GM18511 (cell line): ENCODE results near the gene RRP12.
"Not testable (repeated sequence)": the region's sequence is repeated elsewhere in the genome, so short reads cannot be mapped to it uniquely, and the experiment has no call there.

Source experiments
- ATAC-seq: cut with Tn5 transposase; IDR thresholded peaks from one replicate; pipeline ENCODE4 v1.9.1; 2021; ENCODE audit warnings: mild to moderate bottlenecking, moderate library complexity; ENCODE audit not compliant: unreplicated experiment

Gene RRP12

DNA sequence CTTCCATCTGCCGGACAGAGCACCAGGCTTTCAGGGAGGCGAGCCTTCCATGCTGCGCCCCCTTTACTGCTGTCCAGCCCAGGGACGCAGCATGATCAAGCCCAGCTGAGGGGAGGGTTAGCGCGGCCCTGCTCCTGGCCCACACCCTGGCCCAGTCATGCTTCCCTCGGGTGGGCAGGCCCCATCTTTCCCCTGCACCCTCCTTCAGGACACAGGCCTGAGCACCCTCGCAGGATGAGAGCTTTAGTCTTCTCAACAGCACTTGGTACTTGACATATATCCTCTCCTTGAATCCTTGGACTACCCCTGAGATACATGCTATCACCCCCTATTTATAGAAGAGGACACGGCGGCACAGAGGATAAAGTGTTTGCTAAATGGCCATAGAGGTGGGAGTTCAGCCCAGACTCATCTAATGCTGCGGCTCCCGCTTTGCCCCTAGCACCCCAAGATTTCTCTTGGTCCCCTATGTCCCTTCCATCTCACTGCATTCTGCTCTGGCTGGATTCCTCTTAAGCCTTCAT lies 34.0 kb downstream of the RRP12 start:
- ATAC-seq = no peak

DNA sequence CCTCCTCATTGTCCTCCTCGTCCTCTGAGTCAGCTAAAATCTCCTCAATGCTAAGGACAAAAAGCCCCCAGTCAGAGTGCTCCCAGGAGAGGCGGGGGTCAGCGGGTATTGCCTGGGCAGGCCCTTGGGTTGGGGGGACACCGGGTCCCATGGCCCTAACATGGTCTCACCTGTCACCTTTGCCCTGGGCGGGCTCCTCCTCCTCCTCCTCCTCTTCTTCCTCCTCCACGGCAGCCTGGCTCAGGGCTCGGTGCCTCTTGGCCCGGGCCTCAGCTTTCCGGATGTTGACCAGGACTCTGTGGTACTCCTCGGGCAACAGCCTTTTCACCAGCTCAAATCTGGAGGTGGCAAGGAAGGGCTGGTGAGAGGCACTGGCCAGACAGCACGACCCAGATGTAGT lies 34.6 kb downstream of the RRP12 start:
- ATAC-seq = no peak

DNA sequence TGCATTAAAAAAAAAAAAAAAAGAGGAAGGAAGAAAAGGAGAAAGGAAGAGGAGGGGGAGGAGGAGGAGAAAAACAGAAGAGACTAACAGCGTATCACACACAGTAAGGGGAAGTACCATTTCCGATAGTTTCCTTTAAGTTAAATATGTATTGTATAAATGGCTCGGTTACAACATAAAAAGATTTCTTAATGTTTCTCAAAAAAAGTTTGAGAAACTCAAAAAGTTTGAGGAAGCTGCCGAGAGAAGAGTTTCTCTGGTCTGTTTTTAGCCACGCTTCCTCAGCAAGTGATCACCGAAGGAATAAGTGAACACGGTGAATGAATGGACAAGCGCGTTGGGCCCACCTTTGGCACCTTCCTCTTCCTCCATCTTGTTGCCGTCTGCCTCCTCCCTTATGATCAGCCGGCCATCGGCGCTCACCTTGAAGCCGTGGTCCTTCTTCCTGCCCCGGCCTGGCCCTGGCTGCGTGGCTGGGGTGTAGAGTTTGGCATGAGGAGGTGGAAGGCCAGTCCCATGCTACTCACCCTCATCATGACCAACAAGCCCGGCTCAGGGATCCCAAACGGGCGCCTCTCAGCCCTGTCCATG lies 35.3 kb downstream of the RRP12 start:
- ATAC-seq = no peak

DNA sequence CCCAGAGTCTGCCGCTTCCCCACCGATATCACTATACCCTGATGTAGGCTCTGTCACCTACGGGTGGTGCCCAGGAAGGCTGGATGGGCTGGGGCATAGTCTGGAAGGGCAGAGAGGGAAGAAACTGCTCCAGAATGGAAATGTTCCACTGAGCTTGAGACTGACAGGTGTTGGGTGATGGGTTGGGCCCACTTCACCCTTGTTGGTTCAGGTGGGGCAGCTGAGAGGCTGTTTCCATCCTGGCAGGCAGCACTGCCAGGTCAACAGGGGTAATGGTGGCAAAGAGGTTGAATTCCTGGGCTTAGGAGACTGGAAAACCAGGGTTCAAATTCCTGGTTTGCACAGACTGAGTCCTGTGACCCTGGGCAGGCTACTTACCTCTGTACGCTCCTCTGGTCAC lies 38.1 kb downstream of the RRP12 start:
- ATAC-seq = no peak

DNA sequence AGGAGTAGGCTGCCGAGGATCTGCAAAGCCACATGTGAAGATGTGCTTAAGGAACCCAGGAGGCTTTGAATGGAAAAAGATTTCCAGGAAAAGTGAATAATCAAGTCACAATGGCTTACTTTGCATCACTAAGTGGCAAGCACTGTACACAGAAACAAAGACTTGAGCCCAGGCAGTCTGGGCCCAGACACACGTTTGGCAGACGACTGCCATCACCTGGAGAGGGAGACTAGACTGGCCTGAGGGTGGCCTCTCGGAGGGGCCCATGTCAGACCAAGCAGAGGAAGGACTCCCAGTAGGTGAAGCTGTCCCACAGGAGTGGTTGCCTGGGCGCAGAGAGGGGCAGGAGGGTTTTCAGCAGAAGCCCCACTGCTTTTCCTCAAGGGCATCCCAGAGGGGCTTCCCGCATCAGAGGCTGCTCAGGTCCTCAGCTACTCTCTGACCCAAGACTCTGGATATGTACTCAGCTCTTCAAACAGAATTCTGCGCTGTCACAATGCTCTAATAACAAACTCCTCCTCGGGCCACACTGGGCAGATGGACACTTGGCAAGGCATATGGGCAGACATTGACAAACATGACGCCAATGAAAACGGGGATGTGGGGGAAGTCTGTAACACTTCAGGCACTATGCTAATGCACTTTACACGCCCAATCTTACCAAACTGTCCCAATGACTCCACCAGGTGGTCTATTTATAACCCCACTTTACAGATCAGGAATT lies 38.7 kb downstream of the RRP12 start:
- no peak for ATAC-seq

DNA sequence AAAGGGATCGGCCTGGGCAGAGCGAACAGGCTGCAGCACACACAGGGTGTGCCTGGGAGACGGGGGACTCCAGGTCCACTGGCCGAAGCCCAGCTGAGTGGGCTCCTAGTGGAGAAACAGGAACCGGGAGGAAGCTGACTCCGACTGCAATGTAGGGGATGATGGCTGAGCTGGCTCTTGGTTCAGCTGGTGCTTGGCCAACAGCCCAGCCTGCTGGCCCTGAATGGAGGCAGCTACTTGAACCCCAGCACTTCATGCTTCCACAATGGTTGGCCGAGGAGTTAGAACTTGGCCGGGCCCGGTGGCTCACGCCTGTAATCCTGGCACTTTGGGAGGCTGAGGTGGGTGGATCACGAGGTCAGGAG lies 39.6 kb downstream of the RRP12 start:
- ATAC-seq = no peak

DNA sequence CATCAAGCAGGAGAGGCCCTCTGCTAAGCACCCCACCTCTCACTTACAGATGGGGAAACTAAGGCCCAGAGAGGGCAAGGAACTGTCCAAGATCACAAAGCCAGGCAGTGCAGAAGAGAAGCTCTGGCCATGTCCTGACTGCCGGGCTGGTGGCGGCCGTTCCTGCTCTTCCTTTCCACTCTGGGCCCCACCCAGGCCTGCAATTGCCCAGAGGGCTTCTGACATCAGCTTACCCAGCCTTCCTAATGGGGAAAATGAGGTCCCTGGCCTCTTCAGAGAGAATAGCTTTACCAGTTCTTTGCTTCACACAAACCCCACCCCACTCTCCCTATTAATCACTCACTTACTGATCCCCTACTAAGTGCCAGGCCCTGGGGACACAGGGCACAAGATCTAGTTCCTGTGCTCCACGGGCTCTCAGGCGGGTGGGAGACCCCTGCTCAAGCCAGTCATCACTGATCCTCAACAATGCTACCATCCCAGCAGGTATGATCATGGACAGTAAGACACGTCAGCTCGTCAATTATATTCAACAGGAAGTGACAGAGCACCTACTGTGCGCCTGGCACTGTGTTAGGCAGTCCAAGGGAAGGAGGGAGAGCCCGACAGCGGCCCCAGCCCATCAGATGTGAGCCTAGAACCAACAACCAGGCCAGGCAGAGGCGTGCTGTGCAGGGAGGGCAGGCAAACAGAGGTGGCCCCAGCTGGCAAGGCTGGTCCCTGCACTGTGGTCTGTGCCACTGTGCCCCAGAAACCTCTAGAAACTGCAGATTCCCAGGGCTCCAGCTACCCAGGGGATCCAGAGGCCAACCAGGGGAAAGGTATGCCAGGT lies 40.2 kb downstream of the RRP12 start:
- ATAC-seq = no peak

DNA sequence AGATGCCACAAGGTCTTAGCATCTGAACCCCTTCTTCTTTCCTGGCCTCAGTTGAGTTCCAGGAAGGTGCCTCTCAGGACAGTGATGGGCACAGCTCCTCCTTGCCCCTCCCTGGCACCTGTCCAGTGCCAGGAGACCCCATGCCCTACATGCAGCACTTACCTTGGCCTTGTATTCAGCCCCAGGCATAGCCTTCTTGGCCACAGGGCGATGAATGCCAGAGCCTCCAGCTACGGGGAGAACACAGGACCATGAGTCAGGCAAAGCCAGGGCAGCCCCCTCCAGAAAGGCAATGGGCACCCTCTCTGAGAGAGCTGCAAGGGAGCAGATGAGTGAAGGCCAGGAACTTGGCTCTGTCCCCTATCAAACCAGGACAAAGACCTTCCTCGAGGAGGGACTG lies 42.4 kb downstream of the RRP12 start:
- ATAC-seq = no peak

DNA sequence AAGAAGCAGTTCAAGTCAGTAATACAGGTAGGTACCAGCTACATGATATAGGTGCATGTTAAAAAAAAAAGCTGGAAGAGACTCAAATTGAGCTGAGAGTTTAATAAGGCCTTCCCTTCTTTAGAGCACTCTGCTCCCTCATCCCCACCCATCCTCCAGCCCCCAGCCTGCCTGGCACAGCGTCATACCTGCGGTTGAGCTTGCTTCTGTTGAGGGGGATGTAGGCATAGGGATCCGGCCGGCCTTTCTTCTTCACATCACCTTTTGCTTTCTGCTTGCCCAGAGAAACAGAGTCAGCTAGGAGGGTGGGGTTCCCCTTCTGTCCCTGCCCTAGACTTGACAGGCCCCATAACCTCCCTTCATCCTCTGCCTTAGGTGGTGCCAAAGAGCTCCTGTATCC lies 42.8 kb downstream of the RRP12 start:
- ATAC-seq = no peak

DNA sequence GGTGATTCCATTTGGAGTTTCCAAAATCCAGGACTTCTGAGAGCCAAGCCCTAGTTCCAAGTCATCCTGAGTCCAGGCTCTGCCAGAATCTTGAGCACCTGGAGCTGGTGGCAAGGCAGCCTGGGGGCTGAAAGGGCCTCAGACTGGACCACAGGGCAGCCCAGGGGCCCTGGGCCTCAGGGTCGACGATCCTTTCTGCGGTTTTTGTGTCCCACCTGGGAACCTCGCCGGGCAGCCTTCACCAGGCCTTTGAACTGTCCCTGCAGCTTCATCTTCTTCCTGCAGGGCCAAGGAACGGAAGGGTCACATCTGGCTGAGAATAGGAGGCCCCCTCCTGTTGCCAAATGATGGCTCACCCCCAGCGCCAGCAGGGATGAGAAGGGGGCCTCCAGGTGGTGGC lies 44.2 kb downstream of the RRP12 start:
- ATAC-seq = no peak

DNA sequence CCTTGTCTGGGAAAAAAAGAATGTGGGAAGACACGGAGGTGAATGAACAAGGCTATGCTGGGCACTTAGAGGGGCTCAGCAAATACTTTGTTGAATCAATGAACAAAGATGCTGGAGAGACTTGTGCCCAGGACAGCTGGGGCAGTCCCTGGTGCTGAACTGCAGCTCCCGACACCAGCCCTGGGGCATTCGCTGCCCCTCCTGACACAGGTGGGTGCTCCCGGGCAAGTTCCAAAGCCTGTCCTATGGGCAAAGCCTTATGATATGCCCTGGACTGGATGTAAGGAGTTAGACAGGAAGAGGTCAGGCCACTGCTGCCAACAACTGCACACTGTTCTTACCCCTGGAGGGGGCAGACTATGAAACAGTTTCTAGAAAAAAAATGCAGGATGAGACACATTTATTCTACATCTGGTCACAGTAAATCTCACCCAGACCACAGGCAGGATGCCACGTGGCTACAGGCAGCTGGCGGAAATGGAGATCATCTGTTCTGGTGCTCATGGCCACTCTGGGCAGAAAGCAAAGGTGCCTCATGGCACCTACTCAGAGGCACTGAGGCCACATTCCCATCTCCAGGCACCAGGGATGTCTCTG lies 44.7 kb downstream of the RRP12 start:
- no peak for ATAC-seq

DNA sequence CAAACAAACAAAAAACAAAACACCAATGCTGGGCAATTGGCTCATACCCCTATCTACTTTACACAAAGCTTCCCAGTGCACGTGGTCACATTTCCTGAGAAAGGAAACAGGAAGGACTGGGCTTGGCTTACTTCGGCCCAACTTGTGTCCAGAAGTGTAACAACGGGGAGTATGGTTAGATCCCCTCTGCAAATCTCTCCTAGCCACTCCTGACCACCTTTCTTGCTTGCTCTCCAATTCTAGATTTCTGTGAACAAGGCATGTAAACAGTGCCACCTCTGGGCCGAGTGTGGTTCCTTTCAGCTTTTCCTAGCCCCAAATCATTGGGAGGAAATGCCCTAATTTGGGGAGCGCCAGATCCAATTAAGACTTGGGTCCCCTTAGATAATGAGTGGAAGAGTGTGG lies 45.6 kb downstream of the RRP12 start:
- ATAC-seq = no peak

DNA sequence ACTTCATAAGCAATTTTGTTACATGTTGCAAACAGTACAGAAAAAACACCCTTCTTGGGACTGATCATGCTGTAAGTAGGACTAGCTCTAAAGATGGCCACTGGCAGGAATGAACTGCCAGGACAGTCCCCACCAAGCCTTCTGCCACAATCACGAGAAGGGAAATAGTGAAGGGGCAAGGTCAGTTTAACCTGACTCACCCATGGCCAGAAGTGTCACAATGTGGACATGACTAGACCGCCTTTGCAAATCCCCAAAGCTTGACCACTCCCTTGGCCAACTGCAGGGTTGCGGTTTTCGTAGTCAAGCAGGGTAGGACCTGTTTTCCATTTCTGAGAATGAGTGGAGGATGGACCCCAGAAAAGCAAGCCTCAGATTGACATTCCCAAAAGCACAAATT lies 47.2 kb downstream of the RRP12 start:
- ATAC-seq = no peak

DNA sequence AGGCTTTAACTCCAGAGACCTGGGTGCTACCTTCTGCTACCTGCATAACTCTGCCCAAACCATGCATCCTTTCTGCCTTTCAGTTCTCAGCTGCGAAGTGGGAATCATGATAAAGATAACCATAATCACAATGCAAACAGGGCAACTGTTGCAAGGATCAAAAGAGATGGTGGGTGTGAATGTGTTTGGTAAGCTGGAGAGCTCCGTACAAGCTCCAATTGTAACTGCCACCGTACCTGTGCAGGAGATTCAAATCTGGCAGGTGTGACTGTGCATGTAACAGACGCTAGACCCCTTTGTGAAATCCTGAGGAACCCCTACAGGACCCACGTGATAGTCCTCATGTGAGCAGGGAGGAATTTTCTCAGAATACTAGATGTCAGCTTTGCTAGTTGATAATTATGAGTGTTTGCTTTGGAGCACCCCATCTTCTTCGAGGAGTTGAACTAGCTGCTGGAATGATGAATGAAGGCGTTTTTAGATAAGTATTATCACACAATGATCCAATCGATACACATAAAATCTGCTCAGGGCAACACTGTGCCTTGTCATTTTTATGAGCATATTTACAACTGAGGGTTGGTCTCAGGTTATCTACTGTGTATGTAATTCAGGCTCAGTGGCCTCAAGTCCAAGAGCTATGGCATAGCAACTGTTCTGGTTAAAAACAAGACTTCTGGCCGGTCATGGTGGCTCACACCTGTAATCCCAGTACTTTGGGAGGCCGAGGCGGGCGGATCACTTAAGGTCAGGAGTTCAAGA lies 51.2 kb downstream of the RRP12 start:
- no peak for ATAC-seq

DNA sequence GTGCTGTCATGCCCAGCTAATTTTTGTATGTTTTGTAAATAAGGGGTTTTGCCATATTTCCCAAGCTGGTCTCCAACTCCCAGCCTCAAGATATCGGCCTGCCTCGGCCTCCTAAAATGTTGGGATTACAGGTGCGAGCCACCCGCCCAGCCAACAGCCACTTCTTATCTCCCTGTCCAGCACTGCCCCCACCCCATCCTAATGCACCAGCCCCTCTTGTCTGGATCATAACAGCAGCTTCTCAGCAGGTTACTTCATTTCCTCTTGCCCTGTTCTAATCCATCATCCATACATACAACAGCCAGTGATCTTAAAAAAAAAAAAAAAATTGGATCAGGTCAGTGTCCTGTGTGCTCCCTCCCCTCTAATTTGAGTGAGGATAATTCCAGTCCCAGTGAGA lies 53.8 kb downstream of the RRP12 start:
- no peak for ATAC-seq

DNA sequence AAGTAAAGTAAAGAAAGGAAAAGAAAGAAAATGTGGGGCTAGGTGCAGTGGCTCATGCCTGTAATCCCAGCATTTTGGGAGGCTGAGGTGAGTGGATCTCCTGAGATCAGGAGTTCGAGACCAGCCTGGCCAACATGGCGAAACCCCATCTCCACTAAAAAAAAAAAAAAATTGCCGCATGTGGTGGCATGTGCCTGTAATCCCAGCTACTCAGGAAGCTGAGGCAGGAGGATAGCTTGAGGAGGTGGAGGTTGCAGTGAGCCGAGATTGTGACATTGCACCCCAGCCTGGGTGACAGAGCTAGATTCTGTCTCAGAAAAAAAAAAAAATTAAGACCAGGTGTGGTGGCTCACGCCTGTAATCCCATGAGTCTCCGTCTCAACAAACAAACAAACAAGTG lies 57.5 kb downstream of the RRP12 start:
- not testable (repeated sequence) for ATAC-seq

DNA sequence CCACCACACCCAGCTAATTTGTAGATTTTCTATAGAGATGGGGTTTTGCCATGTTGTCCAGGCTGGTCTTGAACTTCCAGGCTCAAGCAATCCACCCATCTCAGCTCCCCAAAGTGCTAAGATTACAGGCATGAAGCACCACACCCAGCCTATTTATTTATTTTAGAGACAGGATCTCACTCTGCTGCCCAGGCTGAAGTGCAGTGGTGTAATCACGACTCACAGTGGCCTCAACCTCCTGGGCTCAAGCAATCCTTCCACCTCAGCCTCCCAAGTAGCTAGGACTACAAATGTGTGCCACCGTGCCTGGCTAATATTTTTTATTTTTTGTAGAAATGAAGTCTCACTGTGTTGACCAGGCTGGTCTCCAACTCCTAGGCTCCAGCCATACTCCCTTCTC lies 59.7 kb downstream of the RRP12 start:
- ATAC-seq = no peak

DNA sequence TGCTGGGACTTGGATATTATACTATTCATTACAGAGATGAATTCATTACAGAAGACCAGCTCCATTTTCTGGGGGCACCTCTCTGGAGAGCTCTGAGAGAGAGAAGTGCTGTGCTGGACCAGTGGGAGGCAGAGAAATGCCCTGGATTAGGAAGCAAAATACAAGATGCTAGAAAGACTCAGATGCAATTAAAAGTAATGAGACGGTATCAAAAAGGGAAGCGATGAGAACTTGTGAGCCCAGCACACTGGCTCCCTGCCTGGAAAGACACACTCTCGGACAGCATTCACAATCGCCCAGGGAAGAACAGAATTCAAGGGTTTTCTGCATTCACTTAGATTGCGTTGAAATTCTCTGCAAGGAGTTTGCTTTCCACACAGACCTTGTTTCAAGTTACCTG lies 63.1 kb downstream of the RRP12 start:
- ATAC-seq = no peak

DNA sequence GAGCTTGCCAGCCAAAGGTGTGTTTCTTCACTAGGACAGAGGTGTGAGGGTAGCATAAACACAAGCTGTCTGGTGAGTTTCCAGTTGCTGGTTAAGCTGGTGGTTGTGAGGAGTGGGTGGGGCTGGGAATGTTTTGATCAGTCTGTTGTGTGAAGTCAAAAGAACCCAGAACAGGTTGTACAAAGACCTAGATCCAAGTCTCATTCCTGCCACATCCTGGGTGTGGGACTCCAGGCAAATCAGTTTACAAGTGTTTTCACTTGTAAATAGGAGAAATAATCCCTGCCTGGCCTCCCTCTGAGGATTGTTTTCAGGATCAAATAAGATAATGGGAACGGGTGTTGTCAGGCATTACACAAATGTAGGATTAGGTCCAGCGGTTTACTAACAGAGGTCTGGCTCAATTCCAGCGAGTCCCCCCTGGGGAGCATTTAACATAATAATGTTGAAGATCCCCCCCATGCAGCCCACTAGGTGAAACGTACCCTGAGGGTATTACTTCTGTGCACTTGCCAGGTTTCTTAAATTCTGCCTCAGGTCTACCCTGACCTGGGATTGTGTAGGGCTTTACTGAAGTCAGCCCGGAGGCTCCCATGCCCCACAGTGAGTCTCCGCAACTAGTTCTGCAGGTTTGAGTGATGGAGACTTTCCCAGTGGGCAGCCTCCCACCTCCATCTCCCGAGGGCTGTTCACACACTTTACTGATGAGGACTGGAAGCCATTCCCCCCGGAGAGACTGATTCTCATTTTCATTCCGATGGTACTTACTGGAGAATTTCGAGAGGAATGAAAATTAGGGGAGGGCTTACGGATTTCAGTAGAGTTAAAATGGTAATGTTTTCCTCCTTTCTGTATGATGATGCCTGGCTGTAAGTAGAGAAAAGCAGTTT lies 64.0 kb downstream of the RRP12 start:
- ATAC-seq = no peak

DNA sequence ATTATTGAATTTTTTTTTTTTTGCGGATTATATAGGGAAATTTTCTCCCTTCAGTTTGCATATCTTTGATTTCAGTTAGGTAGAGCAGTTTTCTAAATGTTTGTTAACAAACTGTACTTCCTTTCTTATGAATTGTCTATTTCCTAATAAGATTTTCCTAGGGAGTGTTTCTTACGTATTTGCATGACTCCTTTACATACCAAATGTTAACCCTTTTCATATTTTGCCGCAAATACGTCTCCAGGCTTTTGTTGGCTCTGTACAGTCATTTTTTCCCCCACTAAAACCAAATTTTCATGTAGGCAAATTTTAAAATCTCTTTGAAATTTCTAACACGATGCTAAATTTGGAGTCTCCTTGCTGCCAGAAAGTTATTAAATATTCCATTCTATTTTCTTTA lies 64.7 kb downstream of the RRP12 start:
- no peak for ATAC-seq
